Measurements from ENCODE around the gene SPATA17. TPM values are rescaled to one million over a fixed set of nuclear protein-coding genes. Genes with fewer than 3 reads are reported as not detected.

Gene SPATA17
- total and polyA plus RNA-seq, 10 donors = 0.06 to 0.10 TPM; not detected in 8

GRCh38 chr1:217910203-217910602 lies 279.1 kb downstream of the SPATA17 start:
- intact Hi-C loops (cut with DNase I; ENCODE audit: low total_unique reads) = no loop called here
- H3K9me3 ChIP-seq = no peaks in the 10 kb centered on the region
- no peaks in the 10 kb centered on the region for H3K36me3 ChIP-seq
- 45 to 66% (median 51%) methylated on average over 3 of the region's 3 CpGs for WGBS, 5 donors
- no peak for DNase-seq
- no peak overlapping the region for H3K4me3 ChIP-seq
- no peak overlapping the region for H3K27ac ChIP-seq
- H3K4me1 ChIP-seq = no peaks in the 10 kb centered on the region
- TF ChIP-seq POLR2AphosphoS5 (IDR thresholded peaks at IDR 0.05) (no peak), POLR2A (IDR thresholded peaks at IDR 0.05) (no peak), CTCF (IDR thresholded peaks at IDR 0.05 in 8 of 11, conservative IDR thresholded peaks at IDR 0.05 in 3 of 11) (no peak)
- H3K27me3 ChIP-seq (replicated peaks in 1 of 7) = no peaks in the 10 kb centered on the region

GRCh38 chr1:217910791-217911320 lies 279.7 kb downstream of the SPATA17 start:
- no peaks in the 10 kb centered on the region for H3K4me1 ChIP-seq
- 77 to 89% (median 79%) methylated on average over 3 of the region's 3 CpGs for WGBS, 5 donors
- no peak overlapping the region for H3K4me3 ChIP-seq
- H3K27me3 ChIP-seq (replicated peaks in 1 of 7) = no peaks in the 10 kb centered on the region
- no peak for DNase-seq
- no peak overlapping the region for H3K27ac ChIP-seq
- H3K36me3 ChIP-seq = no peaks in the 10 kb centered on the region
- intact Hi-C loops (cut with DNase I; ENCODE audit: low total_unique reads) = no loop called here
- H3K9me3 ChIP-seq = no peaks in the 10 kb centered on the region
- TF ChIP-seq POLR2A (IDR thresholded peaks at IDR 0.05) = no peak
- TF ChIP-seq CTCF (IDR thresholded peaks at IDR 0.05 in 8 of 11, conservative IDR thresholded peaks at IDR 0.05 in 3 of 11) = no peak
- TF ChIP-seq POLR2AphosphoS5 (IDR thresholded peaks at IDR 0.05) = no peak

- intact Hi-C loops (cut with DNase I; ENCODE audit: low total_unique reads) = no loop called here
- no peak for DNase-seq
- 88 to 91% (median 89%) methylated on average over 8 of the region's 8 CpGs for WGBS, 5 donors
- Histone ChIP-seq H3K27me3 (replicated peaks in 1 of 7) (no peaks in the 10 kb centered on the region), H3K36me3 (no peaks in the 10 kb centered on the region), H3K9me3 (no peaks in the 10 kb centered on the region), H3K27ac (no peak overlapping the region), H3K4me1 (no peaks in the 10 kb centered on the region), H3K4me3 (no peak overlapping the region)
- TF ChIP-seq POLR2A (IDR thresholded peaks at IDR 0.05) = no peak
- no peak for TF ChIP-seq POLR2AphosphoS5 (IDR thresholded peaks at IDR 0.05)
- TF ChIP-seq CTCF (IDR thresholded peaks at IDR 0.05 in 8 of 11, conservative IDR thresholded peaks at IDR 0.05 in 3 of 11) = no peak
These were observed 280.8 kb downstream of the SPATA17 start for GRCh38 chr1:217911908-217912307.

GRCh38 chr1:217917281-217917887 lies 286.2 kb downstream of the SPATA17 start:
- H3K4me1 ChIP-seq = no peaks in the 10 kb centered on the region
- H3K36me3 ChIP-seq = no peaks in the 10 kb centered on the region
- H3K27ac ChIP-seq = no peak overlapping the region
- TF ChIP-seq CTCF (IDR thresholded peaks at IDR 0.05 in 8 of 11, conservative IDR thresholded peaks at IDR 0.05 in 3 of 11) = no peak
- TF ChIP-seq POLR2AphosphoS5 (IDR thresholded peaks at IDR 0.05) = no peak
- no peak for TF ChIP-seq POLR2A (IDR thresholded peaks at IDR 0.05)
- H3K4me3 ChIP-seq = no peak overlapping the region
- no peak for DNase-seq
- intact Hi-C loops (cut with DNase I; ENCODE audit: low total_unique reads) = no loop called here
- H3K27me3 ChIP-seq (replicated peaks in 1 of 7) = peaks cover 0 to 8% (median 0%) of the 10 kb centered on the region in 7 donors
- 47 to 60% (median 57%) methylated on average over 13 of the region's 13 CpGs for WGBS, 5 donors
- H3K9me3 ChIP-seq = no peaks in the 10 kb centered on the region

All from spleen (tissue), 11 donors.